ENCODE data around the gene SPECC1.

DNA sequence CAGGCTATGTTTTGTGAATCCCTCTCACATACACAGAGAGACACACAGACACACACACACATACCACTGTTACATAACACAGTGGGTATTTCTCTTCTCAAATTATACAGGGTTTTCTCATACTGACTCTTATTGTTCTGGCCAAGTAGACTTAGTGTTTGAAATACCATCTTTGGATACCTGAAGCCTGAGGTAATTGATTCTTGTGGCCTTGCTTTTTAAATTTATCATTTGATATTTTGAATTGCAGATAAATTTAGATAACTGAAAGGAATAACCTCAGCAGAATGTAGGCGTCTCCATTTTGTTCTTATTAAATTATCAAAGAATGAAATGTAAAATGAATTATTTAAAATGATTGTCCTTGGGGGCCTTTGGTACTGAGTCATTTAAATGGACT lies 234.4 kb downstream of the SPECC1 start:
- TF ChIP-seq, protein P1, sequence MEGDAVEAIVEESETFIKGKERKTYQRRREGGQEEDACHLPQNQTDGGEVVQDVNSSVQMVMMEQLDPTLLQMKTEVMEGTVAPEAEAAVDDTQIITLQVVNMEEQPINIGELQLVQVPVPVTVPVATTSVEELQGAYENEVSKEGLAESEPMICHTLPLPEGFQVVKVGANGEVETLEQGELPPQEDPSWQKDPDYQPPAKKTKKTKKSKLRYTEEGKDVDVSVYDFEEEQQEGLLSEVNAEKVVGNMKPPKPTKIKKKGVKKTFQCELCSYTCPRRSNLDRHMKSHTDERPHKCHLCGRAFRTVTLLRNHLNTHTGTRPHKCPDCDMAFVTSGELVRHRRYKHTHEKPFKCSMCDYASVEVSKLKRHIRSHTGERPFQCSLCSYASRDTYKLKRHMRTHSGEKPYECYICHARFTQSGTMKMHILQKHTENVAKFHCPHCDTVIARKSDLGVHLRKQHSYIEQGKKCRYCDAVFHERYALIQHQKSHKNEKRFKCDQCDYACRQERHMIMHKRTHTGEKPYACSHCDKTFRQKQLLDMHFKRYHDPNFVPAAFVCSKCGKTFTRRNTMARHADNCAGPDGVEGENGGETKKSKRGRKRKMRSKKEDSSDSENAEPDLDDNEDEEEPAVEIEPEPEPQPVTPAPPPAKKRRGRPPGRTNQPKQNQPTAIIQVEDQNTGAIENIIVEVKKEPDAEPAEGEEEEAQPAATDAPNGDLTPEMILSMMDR (IDR thresholded peaks at IDR 0.05; ENCODE audit: insufficient read depth, low read depth, low read length), result no peak
- no peak for TF ChIP-seq EZH2 (IDR thresholded peaks at IDR 0.05; ENCODE audit: insufficient read depth, low read length)

Data from astrocyte (in vitro differentiated cells and primary cell).